HG02943 (cell line): ENCODE data around the gene VGLL4.
"Not testable (repeated sequence)": the region's sequence is repeated elsewhere in the genome, so short reads cannot be mapped to it uniquely, and the experiment has no call there.

Source experiments
- ATAC-seq: cut with Tn5 transposase; IDR thresholded peaks from one replicate; pipeline ENCODE4 v1.9.1; 2021; ENCODE audit warnings: mild to moderate bottlenecking, low read depth, moderate library complexity; ENCODE audit not compliant: unreplicated experiment

VGLL4 gene

GRCh38 chr3:11541321-11542303, 102.1 kb downstream of the VGLL4 start:
- no peak for ATAC-seq

GRCh38 chr3:11539677-11540076, 104.0 kb downstream of the VGLL4 start:
- no peak for ATAC-seq

GRCh38 chr3:11539218-11539617, 104.5 kb downstream of the VGLL4 start:
- no peak for ATAC-seq

GRCh38 chr3:11538581-11538980, 105.1 kb downstream of the VGLL4 start:
- ATAC-seq = no peak

- no peak for ATAC-seq
Observed at GRCh38 chr3:11536936-11537612, 106.6 kb downstream of the VGLL4 start.

- no peak for ATAC-seq
Observed at GRCh38 chr3:11536132-11536935, 107.4 kb downstream of the VGLL4 start.

GRCh38 chr3:11535243-11535960, 108.3 kb downstream of the VGLL4 start:
- ATAC-seq = no peak

- ATAC-seq = no peak
Observed at GRCh38 chr3:11534793-11535101, 109.0 kb downstream of the VGLL4 start.

GRCh38 chr3:11534011-11534792, 109.5 kb downstream of the VGLL4 start:
- ATAC-seq = no peak

- ATAC-seq = no peak
Observed at GRCh38 chr3:11532931-11533391, 110.8 kb downstream of the VGLL4 start.

- no peak for ATAC-seq
Observed at GRCh38 chr3:11530153-11530721, 113.5 kb downstream of the VGLL4 start.

- no peak for ATAC-seq
Observed at GRCh38 chr3:11529281-11529680, 114.4 kb downstream of the VGLL4 start.

- ATAC-seq = not testable (repeated sequence)
Observed at GRCh38 chr3:11526121-11526520, 117.6 kb downstream of the VGLL4 start.

GRCh38 chr3:11523572-11524101, 120.1 kb downstream of the VGLL4 start:
- ATAC-seq = no peak

GRCh38 chr3:11522953-11523571, 120.7 kb downstream of the VGLL4 start:
- no peak for ATAC-seq

GRCh38 chr3:11522398-11522715, 121.4 kb downstream of the VGLL4 start:
- ATAC-seq = no peak

- no peak for ATAC-seq
Observed at GRCh38 chr3:11521167-11521566, 122.5 kb downstream of the VGLL4 start.

GRCh38 chr3:11517601-11518000, 126.1 kb downstream of the VGLL4 start:
- no peak for ATAC-seq
